Neutrophil (primary cell): ENCODE data around the gene TNF.

Source experiments
- H3K27ac ChIP-seq: fragments of 200-600 bp; sonication (generic); 2 replicates; pipeline ENCODE4 v1.5.1; 2016; ENCODE audit warnings: mild to moderate bottlenecking, moderate library complexity
- H3K27me3 ChIP-seq: fragments of 200-600 bp; sonication (generic); 2 replicates; pipeline ENCODE4 v1.6.0; 2016; ENCODE audit warnings: mild to moderate bottlenecking
- H3K36me3 ChIP-seq: fragments of 200-600 bp; sonication (generic); 2 replicates; pipeline ENCODE4 v1.5.1; 2017
- H3K4me1 ChIP-seq, 2 experiments: fragments of 200-600 bp in 1 of 2; sonication (generic) in 1 of 2; 1 replicate in 1 of 2; 2 replicates in 1 of 2; pipeline versions ENCODE4 v1.5.1 to v1.6.1; 2013 to 2016; ENCODE audit warnings: low read depth in 1 of 2, low read length in 1 of 2, mild to moderate bottlenecking in 1 of 2, moderate library complexity in 1 of 2; ENCODE audit not compliant: control insufficient read depth in 1 of 2, insufficient read depth in 1 of 2
- H3K4me3 ChIP-seq, 2 experiments: fragments of 200-600 bp in 1 of 2; sonication (generic) in 1 of 2; 1 replicate in 1 of 2; 2 replicates in 1 of 2; pipeline ENCODE4 v1.5.1; 2013 to 2016; ENCODE audit warnings: low read depth in 1 of 2, low read length in 1 of 2, mild to moderate bottlenecking in 1 of 2, moderate library complexity in 1 of 2
- H3K9me3 ChIP-seq: fragments of 200-600 bp; sonication (generic); 2 replicates; pipeline ENCODE4 v1.5.1; 2016
- TF ChIP-seq, protein P1 (sequence below): fragments of 200-600 bp; sonication (generic); IDR thresholded peaks from 2 replicates; pipeline ENCODE4 v1.5.1; 2016; ENCODE audit warnings: antibody characterized with exemption

Gene TNF

GRCh38 chr6:31614075-31614619 lies 38.8 kb downstream of the TNF start:
- Histone ChIP-seq H3K4me3 (peak overlapping the region; percentile 79 to 87), H3K4me1 (peaks cover 43 to 54% of the 10 kb centered on the region in 2 experiments), H3K27me3 (no peaks in the 10 kb centered on the region)

GRCh38 chr6:31614684-31615578 lies 39.6 kb downstream of the TNF start, which contains the start of gene AIF1:
TSS of gene AIF1 (plus strand) at chr6:31615234. CDS start at chr6:31615330, 96 bp downstream.
- peak within 1 kb of the TSS; percentile 79 to 87 for H3K4me3 ChIP-seq
- TF ChIP-seq, protein P1, sequence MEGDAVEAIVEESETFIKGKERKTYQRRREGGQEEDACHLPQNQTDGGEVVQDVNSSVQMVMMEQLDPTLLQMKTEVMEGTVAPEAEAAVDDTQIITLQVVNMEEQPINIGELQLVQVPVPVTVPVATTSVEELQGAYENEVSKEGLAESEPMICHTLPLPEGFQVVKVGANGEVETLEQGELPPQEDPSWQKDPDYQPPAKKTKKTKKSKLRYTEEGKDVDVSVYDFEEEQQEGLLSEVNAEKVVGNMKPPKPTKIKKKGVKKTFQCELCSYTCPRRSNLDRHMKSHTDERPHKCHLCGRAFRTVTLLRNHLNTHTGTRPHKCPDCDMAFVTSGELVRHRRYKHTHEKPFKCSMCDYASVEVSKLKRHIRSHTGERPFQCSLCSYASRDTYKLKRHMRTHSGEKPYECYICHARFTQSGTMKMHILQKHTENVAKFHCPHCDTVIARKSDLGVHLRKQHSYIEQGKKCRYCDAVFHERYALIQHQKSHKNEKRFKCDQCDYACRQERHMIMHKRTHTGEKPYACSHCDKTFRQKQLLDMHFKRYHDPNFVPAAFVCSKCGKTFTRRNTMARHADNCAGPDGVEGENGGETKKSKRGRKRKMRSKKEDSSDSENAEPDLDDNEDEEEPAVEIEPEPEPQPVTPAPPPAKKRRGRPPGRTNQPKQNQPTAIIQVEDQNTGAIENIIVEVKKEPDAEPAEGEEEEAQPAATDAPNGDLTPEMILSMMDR, result peak; percentile 17

More at GRCh38 chr6:31614075-31614619, 38.8 kb downstream of the TNF start:
- H3K27ac ChIP-seq, result peak overlapping the region; percentile 98
- TF ChIP-seq, protein P1, result no peak
- H3K9me3 ChIP-seq, result no peaks in the 10 kb centered on the region
- H3K36me3 ChIP-seq, result no peaks in the 10 kb centered on the region

DNA sequence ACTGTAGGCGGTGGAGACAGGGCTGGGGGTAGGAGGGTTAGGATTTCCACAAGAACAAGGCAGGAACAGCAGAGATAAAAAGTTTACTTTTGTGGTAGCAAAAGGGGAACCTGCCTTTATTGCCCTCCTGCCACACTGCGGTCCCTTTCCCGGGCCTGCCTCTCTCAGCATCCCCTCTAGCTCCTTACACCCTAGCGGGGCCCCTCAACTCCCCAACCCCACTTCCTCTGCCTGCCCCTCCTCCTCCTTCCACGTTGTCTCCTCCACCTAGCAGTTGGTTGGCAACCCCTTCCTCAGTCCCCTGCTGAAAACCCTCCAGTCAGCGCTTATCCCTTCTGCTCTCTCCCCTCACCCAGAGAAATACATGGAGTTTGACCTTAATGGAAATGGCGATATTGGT lies 40.4 kb downstream of the TNF start:
- TF ChIP-seq, protein P1, result no peak
- Histone ChIP-seq H3K9me3 (no peaks in the 10 kb centered on the region), H3K4me3 (peak overlapping the region; percentile 79 to 87)

More at GRCh38 chr6:31614684-31615578, 39.6 kb downstream of the TNF start, which contains the start of gene AIF1:
- Histone ChIP-seq H3K27ac (peak within 1 kb of the TSS; percentile 98), H3K4me1 (peaks cover 50 to 60% of the 10 kb centered on the region in 2 experiments), H3K36me3 (no peaks in the 10 kb centered on the region), H3K9me3 (no peaks in the 10 kb centered on the region), H3K27me3 (no peaks in the 10 kb centered on the region)

DNA sequence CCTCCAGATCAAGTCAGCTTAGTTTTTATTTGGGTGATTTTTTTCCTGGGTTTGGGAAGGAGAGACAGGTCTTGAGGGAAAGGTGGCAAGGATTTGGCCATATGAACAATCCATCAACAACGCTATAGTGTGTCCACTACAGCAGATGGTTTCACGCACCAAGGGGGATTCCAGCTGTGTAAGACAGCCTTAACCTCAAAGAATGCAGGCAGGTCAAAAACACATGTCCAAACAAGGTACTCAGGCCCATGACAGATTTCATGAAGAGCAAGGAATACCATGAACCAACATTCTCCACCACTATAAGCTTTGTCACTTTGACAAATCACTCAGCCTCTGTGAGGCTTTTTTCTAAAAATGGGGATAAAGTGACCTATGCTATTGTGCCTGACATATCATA lies 41.6 kb downstream of the TNF start:
- Histone ChIP-seq H3K27me3 (no peaks in the 10 kb centered on the region), H3K9me3 (no peaks in the 10 kb centered on the region), H3K4me1 (peaks cover 60 to 64% of the 10 kb centered on the region in 2 experiments), H3K36me3 (no peaks in the 10 kb centered on the region), H3K27ac (peak overlapping the region; percentile 98), H3K4me3 (peak overlapping the region in 1 of 2 experiments; percentile 87)
- TF ChIP-seq, protein P1, result no peak

More for the DNA sequence above, 40.4 kb downstream of the TNF start:
- Histone ChIP-seq H3K27ac (peak overlapping the region; percentile 98), H3K27me3 (no peaks in the 10 kb centered on the region), H3K4me1 (peaks cover 51 to 59% of the 10 kb centered on the region in 2 experiments), H3K36me3 (no peaks in the 10 kb centered on the region)

DNA sequence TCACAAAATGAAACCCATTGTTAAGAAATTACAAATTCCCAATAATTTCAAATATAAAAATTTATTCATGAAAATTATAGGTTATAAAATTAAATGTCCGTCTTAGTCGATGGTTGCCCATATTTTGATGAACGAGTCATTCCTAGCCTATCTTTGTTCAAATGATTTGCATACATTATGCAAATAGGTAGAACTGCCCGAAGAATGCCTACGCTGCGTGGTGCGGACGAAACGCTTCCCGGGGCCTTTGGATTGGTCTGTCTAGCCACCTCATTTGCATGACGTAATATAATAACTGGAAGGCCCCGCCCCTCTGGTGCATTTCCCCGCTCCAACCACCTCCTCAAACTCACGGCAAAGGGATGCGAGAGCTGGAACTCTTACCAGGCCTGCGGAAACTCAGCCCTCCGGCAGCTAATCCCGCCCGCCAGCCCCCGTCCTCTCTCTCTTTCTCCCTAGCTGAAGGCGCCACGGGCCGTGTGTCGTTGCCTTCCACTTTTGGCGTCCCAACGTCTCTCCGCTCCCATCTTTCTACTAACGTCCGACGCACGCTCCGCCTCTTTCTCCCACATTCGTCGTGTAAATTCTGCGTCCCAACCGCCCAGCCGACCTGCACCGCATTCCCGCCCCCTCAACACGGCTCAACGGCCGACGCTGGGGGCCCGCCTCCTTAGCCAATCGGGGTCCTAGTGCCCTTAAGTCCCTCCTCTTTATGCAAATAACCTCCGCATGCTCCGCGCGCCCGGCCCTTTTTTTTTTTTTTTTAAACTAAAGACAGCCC lies 44.6 kb downstream of the TNF start:
- peak overlapping the region; percentile 99 for H3K27ac ChIP-seq
- H3K36me3 ChIP-seq, result peaks cover 17% of the 10 kb centered on the region
- no peaks in the 10 kb centered on the region for H3K27me3 ChIP-seq
- TF ChIP-seq, protein P1, result peak; percentile 42
- H3K4me3 ChIP-seq, result peak overlapping the region; percentile 73 to 99
- no peaks in the 10 kb centered on the region for H3K9me3 ChIP-seq
- H3K4me1 ChIP-seq, result peaks cover 57 to 58% of the 10 kb centered on the region in 2 experiments
